Measurements from ENCODE around the gene TMEM212. TPM values are rescaled to one million over a fixed set of nuclear protein-coding genes. Genes with fewer than 3 reads are reported as not detected.

The TMEM212 gene
- total and polyA plus RNA-seq, 7 donors, result not detected

DNA sequence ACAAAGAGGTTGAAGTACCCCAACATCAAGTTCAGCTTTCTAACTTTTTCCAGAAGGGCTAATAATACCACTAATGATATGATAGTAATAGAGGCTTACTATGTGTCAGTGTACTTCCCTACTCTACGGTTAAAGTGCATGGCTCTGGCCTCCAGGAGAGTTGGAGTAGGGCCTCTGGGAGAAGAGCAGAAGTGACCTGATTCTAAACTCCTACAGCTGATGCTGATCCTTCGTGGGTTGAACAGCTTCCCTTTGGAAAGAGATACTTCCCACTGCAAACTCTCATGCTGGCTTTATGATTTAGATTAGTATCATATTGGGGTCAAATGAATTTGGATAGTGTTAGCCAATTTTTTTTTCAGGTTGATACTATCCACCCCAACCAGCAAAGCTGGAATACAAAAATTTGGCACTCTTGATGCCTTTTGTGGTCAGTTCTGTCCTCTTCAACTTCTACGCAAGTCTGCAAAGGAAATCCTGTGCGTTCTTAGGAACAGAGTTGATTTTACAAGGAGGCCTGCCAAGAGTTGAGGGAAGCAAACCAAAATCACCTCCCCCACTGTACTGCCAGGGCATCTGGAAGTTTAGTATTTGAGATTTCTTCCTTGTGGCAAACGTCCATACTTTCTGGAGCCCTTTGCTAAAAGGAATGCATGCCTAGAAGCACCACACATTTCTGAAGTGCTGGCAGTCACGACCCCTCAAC lies 17.8 kb downstream of the TMEM212 start:
- WGBS, 3 donors, result 31 to 39% (median 36%) methylated on average over 6 of the region's 6 CpGs
- intact Hi-C loops (cut with DNase I), result no loop called here

DNA sequence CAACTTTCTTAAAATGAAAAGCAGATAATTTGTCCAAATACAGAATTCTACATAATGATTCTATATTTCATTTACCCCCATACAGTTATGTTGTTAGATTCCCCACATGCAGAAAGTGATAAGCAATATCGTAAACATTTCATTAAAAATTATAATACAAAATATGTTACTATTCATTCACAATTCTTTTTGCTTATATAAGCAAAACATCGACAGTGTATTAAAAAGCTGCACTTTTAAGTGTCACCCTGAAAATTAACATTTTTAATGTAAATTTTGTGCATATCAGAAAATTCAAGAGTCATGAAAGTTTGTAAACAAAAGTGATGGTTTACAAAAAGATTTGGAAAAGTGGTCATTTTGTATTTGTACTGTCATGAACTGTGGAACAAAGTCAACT lies 19.2 kb downstream of the TMEM212 start:
- 83 to 96% (median 94%) methylated on average over 2 of the region's 2 CpGs for WGBS, 3 donors

More for the DNA sequence above, 17.8 kb downstream of the TMEM212 start:
- Histone ChIP-seq H3K4me3 (no peak overlapping the region), H3K36me3 (ENCODE audit: insufficient read depth in 1 of 2, low read depth in 1 of 2) (no peaks in the 10 kb centered on the region), H3K27ac (no peak overlapping the region), H3K4me1 (no peaks in the 10 kb centered on the region), H3K27me3 (ENCODE audit: insufficient read depth in 3 of 3, low read length in 2 of 3) (no peaks in the 10 kb centered on the region), H3K9me3 (no peaks in the 10 kb centered on the region)
- TF ChIP-seq, protein P1, sequence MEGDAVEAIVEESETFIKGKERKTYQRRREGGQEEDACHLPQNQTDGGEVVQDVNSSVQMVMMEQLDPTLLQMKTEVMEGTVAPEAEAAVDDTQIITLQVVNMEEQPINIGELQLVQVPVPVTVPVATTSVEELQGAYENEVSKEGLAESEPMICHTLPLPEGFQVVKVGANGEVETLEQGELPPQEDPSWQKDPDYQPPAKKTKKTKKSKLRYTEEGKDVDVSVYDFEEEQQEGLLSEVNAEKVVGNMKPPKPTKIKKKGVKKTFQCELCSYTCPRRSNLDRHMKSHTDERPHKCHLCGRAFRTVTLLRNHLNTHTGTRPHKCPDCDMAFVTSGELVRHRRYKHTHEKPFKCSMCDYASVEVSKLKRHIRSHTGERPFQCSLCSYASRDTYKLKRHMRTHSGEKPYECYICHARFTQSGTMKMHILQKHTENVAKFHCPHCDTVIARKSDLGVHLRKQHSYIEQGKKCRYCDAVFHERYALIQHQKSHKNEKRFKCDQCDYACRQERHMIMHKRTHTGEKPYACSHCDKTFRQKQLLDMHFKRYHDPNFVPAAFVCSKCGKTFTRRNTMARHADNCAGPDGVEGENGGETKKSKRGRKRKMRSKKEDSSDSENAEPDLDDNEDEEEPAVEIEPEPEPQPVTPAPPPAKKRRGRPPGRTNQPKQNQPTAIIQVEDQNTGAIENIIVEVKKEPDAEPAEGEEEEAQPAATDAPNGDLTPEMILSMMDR (IDR thresholded peaks at IDR 0.05), result no peak
- ATAC-seq, result peak in 1 of 4 donors; percentile 41
- no peak for DNase-seq

DNA sequence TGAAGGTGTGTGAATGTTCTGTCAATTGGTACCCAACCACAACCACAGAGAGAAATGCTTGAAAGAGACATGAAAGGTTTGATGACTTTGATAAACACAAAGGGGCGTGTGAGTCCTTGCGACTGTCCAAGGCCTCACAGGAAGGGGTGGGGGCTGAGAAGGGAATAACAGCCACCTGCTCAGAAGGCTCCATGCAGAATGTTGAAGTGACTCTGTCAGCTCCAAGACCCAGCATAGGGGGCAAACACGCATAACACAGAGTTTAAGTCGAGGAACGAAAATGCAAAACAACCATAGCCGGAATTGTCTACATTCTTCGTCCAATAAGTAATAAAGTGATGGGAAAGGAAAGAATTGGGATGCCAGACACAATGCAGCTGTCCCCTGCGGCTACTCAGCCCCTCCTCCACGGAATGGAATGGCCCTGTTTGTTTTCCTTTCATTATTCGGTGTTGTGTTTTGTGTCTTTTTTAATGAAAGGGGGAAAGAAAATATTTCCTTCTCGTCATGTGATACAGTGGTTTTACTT lies 19.9 kb downstream of the TMEM212 start:
- H3K27ac ChIP-seq, result no peak overlapping the region
- no peaks in the 10 kb centered on the region for H3K9me3 ChIP-seq
- no peaks in the 10 kb centered on the region for H3K27me3 ChIP-seq (ENCODE audit: insufficient read depth in 3 of 3, low read length in 2 of 3)
- DNase-seq (no peak), ATAC-seq (no peak)
- TF ChIP-seq, protein P1 (IDR thresholded peaks at IDR 0.05), result no peak
- 10 to 15% (median 14%) methylated on average over 11 of the region's 11 CpGs for WGBS, 3 donors
- H3K4me3 ChIP-seq, result no peak overlapping the region
- H3K4me1 ChIP-seq, result no peaks in the 10 kb centered on the region
- H3K36me3 ChIP-seq (ENCODE audit: insufficient read depth in 1 of 2, low read depth in 1 of 2), result no peaks in the 10 kb centered on the region
- intact Hi-C loops (cut with DNase I), result no loop called here

More for the DNA sequence above, 19.2 kb downstream of the TMEM212 start:
- Histone ChIP-seq H3K27ac (no peak overlapping the region), H3K9me3 (no peaks in the 10 kb centered on the region), H3K4me1 (no peaks in the 10 kb centered on the region), H3K36me3 (ENCODE audit: insufficient read depth in 1 of 2, low read depth in 1 of 2) (no peaks in the 10 kb centered on the region), H3K4me3 (no peak overlapping the region), H3K27me3 (ENCODE audit: insufficient read depth in 3 of 3, low read length in 2 of 3) (no peaks in the 10 kb centered on the region)
- TF ChIP-seq, protein P1 (IDR thresholded peaks at IDR 0.05), result no peak
- no peak for ATAC-seq
- DNase-seq, result no peak
- intact Hi-C loops (cut with DNase I), result no loop called here

DNA sequence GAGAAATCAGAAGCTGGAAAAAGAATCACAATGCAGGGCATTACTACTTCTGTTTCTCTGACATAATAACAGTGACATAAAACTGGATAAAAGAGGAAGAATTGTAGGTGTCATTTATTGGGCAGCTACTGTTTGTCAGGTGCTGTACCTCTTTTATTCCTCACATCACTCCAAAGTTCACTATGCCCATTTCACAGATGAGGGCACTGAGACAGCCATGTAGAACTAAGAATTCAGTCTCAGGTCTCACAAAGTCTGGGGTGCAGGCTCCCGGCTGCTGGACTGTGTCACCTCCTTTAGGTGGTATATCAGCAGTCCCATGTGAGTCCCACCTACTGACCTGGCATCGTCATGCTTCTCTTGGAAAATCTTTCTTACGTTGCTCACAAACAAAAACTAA lies 20.8 kb downstream of the TMEM212 start:
- intact Hi-C loops (cut with DNase I), result no loop called here
- DNase-seq, result no peak
- H3K27ac ChIP-seq, result no peak overlapping the region
- TF ChIP-seq, protein P1 (IDR thresholded peaks at IDR 0.05), result no peak
- no peaks in the 10 kb centered on the region for H3K36me3 ChIP-seq (ENCODE audit: insufficient read depth in 1 of 2, low read depth in 1 of 2)
- no peak overlapping the region for H3K4me3 ChIP-seq
- H3K9me3 ChIP-seq, result no peaks in the 10 kb centered on the region
- no peaks in the 10 kb centered on the region for H3K4me1 ChIP-seq
- WGBS, 3 donors, result 85 to 92% (median 88%) methylated on average over 3 of the region's 3 CpGs
- no peaks in the 10 kb centered on the region for H3K27me3 ChIP-seq (ENCODE audit: insufficient read depth in 3 of 3, low read length in 2 of 3)
- ATAC-seq, result no peak

Data from psoas muscle (tissue), 8 donors.